Fibroblast of lung (primary cell): Measurements from ENCODE around the gene UVRAG.

Experiments
- EZH2 ChIP-seq: IDR thresholded peaks from 2 replicates; pipeline ENCODE4 v1.5.1; 2012; ENCODE audit warnings: low read length, control low read depth, mild to moderate bottlenecking; ENCODE audit errors: missing control alignments
- TF ChIP-seq, protein P1 (sequence below), 2 donors: IDR thresholded peaks in 1 of 2; conservative IDR thresholded peaks in 1 of 2; 1 replicate in 1 of 2; 2 replicates in 1 of 2; pipeline ENCODE4 v1.5.1; 2011 to 2012; ENCODE audit warnings: low read length in 2 of 2, control low read depth in 1 of 2, inconsistent platforms in 1 of 2, low read depth in 1 of 2, mild to moderate bottlenecking in 1 of 2

DNA sequence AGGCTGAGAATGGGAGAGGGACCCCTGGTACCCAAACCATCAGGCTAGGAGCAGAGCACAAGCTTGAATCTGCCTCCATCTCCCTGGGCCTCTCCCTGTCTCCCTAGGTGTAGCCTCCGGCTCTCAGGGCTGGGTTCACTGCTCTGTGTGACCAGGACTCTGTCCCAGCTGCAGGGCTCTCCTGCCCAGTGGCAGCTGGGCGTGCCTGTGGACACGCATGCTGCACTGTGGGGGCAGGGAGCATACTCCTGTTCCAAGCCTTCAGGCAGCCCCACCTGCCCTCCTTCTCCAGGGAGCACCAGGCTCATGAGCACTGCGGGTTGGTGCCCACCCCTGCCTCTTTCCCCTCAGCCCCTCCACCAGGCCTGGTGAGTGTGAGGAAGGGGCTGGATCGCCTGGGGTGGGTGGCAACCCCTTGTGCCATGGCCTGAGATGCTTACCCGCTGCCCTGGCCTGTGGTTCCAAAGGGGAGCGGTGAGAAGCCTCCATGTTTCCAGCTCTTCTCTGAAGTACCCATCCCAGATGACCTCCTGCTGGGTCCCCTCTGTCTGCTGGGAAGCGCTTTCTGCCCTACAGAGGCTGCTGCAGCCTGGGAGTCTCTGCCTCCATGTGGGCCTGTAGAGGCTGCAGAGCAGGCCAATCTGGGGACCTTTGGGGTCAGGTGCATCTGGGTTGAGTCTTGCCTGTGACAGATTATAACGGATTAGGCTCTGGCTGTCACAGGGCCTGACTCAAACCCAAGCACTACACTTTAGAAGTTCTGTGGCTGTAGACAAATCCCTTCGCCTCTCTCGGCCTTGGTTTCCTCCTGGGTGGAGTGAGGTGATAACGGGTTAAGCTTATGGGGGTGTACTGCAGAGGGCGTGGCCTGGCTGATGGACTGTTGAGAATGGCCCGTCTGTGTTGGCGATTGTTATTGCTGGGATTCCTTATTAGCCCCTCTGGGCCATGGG, 347.6 kb downstream of the UVRAG start:
- TF ChIP-seq, protein P1, sequence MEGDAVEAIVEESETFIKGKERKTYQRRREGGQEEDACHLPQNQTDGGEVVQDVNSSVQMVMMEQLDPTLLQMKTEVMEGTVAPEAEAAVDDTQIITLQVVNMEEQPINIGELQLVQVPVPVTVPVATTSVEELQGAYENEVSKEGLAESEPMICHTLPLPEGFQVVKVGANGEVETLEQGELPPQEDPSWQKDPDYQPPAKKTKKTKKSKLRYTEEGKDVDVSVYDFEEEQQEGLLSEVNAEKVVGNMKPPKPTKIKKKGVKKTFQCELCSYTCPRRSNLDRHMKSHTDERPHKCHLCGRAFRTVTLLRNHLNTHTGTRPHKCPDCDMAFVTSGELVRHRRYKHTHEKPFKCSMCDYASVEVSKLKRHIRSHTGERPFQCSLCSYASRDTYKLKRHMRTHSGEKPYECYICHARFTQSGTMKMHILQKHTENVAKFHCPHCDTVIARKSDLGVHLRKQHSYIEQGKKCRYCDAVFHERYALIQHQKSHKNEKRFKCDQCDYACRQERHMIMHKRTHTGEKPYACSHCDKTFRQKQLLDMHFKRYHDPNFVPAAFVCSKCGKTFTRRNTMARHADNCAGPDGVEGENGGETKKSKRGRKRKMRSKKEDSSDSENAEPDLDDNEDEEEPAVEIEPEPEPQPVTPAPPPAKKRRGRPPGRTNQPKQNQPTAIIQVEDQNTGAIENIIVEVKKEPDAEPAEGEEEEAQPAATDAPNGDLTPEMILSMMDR (conservative IDR thresholded peaks at IDR 0.05 in 1 of 2, IDR thresholded peaks at IDR 0.05 in 1 of 2; ENCODE audit: low read depth in 1 of 2, low read length in 2 of 2) = no peak
- no peak for TF ChIP-seq EZH2
